ENCODE measurements around the gene CCDC47. TPM values are rescaled to one million over a fixed set of nuclear protein-coding genes. Genes with fewer than 3 reads are reported as not detected.

CCDC47 gene
- total RNA-seq, 1 experiment from 2014 or later = 79.4 TPM

DNA sequence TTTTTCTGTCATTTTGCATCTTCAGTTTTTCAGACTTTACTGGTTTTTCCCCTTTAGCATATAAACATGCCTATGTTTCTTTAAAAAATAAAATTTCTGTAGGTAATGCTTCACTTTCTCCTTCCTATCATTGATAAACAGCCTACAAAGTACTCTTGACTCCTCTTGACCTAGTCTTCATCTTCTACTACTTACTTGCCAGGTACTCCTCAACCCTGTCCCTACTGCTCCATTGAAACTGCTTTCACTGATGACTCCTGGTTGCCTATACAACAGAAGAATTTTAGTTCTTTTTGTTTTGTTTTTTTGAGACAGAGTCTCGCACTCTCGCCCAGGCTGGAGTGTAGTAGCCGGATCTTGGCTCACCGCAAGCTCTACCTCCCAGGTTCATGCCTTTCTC lies 7.5 kb upstream of the CCDC47 start:
- Mint-ChIP-seq H3K4me1 (peaks cover 7 to 10% of the 10 kb centered on the region in 2 experiments), H3K4me3 (no peak overlapping the region), H3K27me3 (ENCODE audit: low read depth) (no peaks in the 10 kb centered on the region), H3K36me3 (ENCODE audit: insufficient read depth in 1 of 3, low read depth in 3 of 3) (peaks cover 20 to 56% (median 50%) of the 10 kb centered on the region in 3 experiments; a peak in 6 of 7 replicates), H3K9me3 (no peaks in the 10 kb centered on the region), H3K27ac (no peak overlapping the region)
- Histone ChIP-seq H3K4me1 (ENCODE audit: insufficient read depth, low read length) (no peaks in the 10 kb centered on the region; the same call in 1 of the 2 replicates), H3K9me3 (ENCODE audit: control insufficient read depth, low read depth, low read length) (no peaks in the 10 kb centered on the region), H3K9ac (ENCODE audit: extremely low read depth, insufficient read length, low read length) (no peak overlapping the region), H3K79me1 (ENCODE audit: insufficient read depth, low read depth, low read length, poor library complexity, severe bottlenecking) (no peaks in the 10 kb centered on the region), H3K23ac (ENCODE audit: insufficient read length, low read depth, low read length) (no peak overlapping the region), H3K18ac (ENCODE audit: insufficient read length, low read depth, low read length) (no peak overlapping the region), H3T11ph (ENCODE audit: low read length) (no peak overlapping the region), H2BK15ac (ENCODE audit: low read depth, low read length) (no peak overlapping the region), H4K20me1 (ENCODE audit: control insufficient read depth, insufficient read depth, insufficient read length) (peaks cover 2% of the 10 kb centered on the region), H3K27me3 (ENCODE audit: insufficient read depth, low read length) (no peaks in the 10 kb centered on the region), H3K56ac (ENCODE audit: insufficient read length, low read depth, low read length) (no peak overlapping the region), H4K8ac (replicated peaks; ENCODE audit: insufficient read length, low read depth, low read length) (no peak overlapping the region), H2AK5ac (ENCODE audit: insufficient read length, low read length) (no peak overlapping the region), H3K27ac (ENCODE audit: insufficient read length, low read depth, low read length) (no peak overlapping the region), H2BK12ac (ENCODE audit: insufficient read length, low read depth, low read length) (no peak overlapping the region), H3K23me2 (ENCODE audit: insufficient read length, low read depth, low read length, poor library complexity, severe bottlenecking) (no peaks in the 10 kb centered on the region), H4K5ac (ENCODE audit: insufficient read length, low read depth, low read length) (no peak overlapping the region), H4K91ac (ENCODE audit: insufficient read length, low read depth, low read length) (no peak overlapping the region), H3K14ac (ENCODE audit: insufficient read depth, low read length) (no peak overlapping the region), H2BK120ac (ENCODE audit: low read depth, low read length, poor library complexity, severe bottlenecking) (no peak overlapping the region), H3K4ac (ENCODE audit: low read depth, low read length) (no peak overlapping the region), H2AFZ (ENCODE audit: low read length) (no peak overlapping the region), H3K4me2 (ENCODE audit: insufficient read depth, insufficient read length, low read length) (no peak overlapping the region), H2BK5ac (ENCODE audit: insufficient read length, low read length) (no peak overlapping the region), H2BK20ac (ENCODE audit: low read depth, low read length, poor library complexity, severe bottlenecking) (no peak overlapping the region), H3K79me2 (ENCODE audit: insufficient read depth, low read length) (peaks cover 66% of the 10 kb centered on the region)
- TF ChIP-seq, protein P1, sequence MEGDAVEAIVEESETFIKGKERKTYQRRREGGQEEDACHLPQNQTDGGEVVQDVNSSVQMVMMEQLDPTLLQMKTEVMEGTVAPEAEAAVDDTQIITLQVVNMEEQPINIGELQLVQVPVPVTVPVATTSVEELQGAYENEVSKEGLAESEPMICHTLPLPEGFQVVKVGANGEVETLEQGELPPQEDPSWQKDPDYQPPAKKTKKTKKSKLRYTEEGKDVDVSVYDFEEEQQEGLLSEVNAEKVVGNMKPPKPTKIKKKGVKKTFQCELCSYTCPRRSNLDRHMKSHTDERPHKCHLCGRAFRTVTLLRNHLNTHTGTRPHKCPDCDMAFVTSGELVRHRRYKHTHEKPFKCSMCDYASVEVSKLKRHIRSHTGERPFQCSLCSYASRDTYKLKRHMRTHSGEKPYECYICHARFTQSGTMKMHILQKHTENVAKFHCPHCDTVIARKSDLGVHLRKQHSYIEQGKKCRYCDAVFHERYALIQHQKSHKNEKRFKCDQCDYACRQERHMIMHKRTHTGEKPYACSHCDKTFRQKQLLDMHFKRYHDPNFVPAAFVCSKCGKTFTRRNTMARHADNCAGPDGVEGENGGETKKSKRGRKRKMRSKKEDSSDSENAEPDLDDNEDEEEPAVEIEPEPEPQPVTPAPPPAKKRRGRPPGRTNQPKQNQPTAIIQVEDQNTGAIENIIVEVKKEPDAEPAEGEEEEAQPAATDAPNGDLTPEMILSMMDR (conservative IDR thresholded peaks at IDR 0.05) = no peak
- WGBS (ENCODE audit: extremely low coverage, insufficient read length, low lambda C conversion rate) = no CpG with 5 or more reads among the region's 4 CpGs
- no peak for DNase-seq
